SU-DHL-6 (cell line): ENCODE results near the gene SDHAF1.

ENCODE experiments used
- CTCF ChIP-seq: fragments of 200-600 bp; sonication (generic); IDR thresholded peaks from one replicate; pipeline ENCODE4 v1.5.1; 2017; ENCODE audit warnings: antibody characterized with exemption, mild to moderate bottlenecking, low read length, moderate library complexity; ENCODE audit not compliant: insufficient read depth, poor library complexity, severe bottlenecking
- EZH2phosphoT487 ChIP-seq: fragments of 200-600 bp; sonication (generic), shearing (Covaris generic); conservative IDR thresholded peaks from 2 replicates; pipeline ENCODE4 v1.6.1; 2018; ENCODE audit warnings: mild to moderate bottlenecking, antibody characterized with exemption, low read length, moderate library complexity, mixed read lengths

- TF ChIP-seq CTCF = no peak
- no peak for TF ChIP-seq EZH2phosphoT487
Observed at GRCh38 chr19:36031308-36031707, 36.3 kb downstream of the SDHAF1 start.
